Measurements from ENCODE around the gene SLC25A42.

- TF ChIP-seq EZH2phosphoT487 (IDR thresholded peaks at IDR 0.05; ENCODE audit: insufficient read depth, low read depth), result no peak
- no peak for TF ChIP-seq EZH2 (IDR thresholded peaks at IDR 0.05; ENCODE audit: insufficient read depth, poor library complexity, severe bottlenecking)
Measured at GRCh38 chr19:19121371-19121770, 57.6 kb downstream of the SLC25A42 start.

Data from GM23248 (cell line).